Heart right ventricle (tissue), 16 donors: ENCODE results near the gene IQSEC3. TPM values are rescaled to one million over a fixed set of nuclear protein-coding genes. Genes with fewer than 3 reads are reported as not detected.

Experiments used
- ATAC-seq, 8 donors: fragments of 200-7000 bp; cut with Tn5 transposase; one replicate each; pipeline ENCODE4 v1.9.1; 2020; ENCODE audit warnings: mild to moderate bottlenecking in 8 of 8, moderate library complexity in 8 of 8, moderate number of reproducible peaks in 1 of 8
- DNase-seq, 2 donors: peaks; one replicate each; pipeline ENCODE4 v3.0.0-alpha.2; 2020
- H3K27ac ChIP-seq, 10 donors: fragments of 200-600 bp; sonication (generic) in 2 of 10; one replicate each; pipeline versions ENCODE4 v1.5.0 to v1.8.0; 2020 to 2022; ENCODE audit warnings: mild to moderate bottlenecking in 3 of 10
- H3K27me3 ChIP-seq, 7 donors: fragments of 200-600 bp; one replicate each; pipeline ENCODE4 v1.8.0; 2021 to 2022; ENCODE audit warnings: mild to moderate bottlenecking in 2 of 7
- H3K36me3 ChIP-seq, 9 donors: fragments of 200-600 bp; sonication (generic) in 1 of 9; one replicate each; pipeline versions ENCODE4 v1.5.0 to v1.8.0; 2020 to 2022; ENCODE audit warnings: mild to moderate bottlenecking in 2 of 9
- H3K4me1 ChIP-seq, 9 donors: fragments of 200-600 bp; sonication (generic) in 1 of 9; one replicate each; pipeline versions ENCODE4 v1.5.0 to v1.8.0; 2020 to 2022; ENCODE audit warnings: mild to moderate bottlenecking in 4 of 9
- H3K4me3 ChIP-seq, 10 donors: fragments of 200-600 bp; sonication (generic) in 2 of 10; one replicate each; pipeline versions ENCODE4 v1.5.0 to v1.8.0; 2020 to 2022; ENCODE audit warnings: mild to moderate bottlenecking in 7 of 10, moderate library complexity in 2 of 10
- H3K9me3 ChIP-seq, 11 donors: fragments of 200-600 bp in 10 of 11; sonication (generic) in 2 of 11; one replicate each; pipeline versions ENCODE4 v1.5.0 to v1.8.0; 2013 to 2022; ENCODE audit warnings: mild to moderate bottlenecking in 2 of 11, control low read depth in 1 of 11, moderate library complexity in 1 of 11
- WGBS, 2 donors: extraction: QIAGEN DNeasy Blood & Tissue Kit; methylation state at CpG; one replicate each; pipeline ENCODE4 v1.1.7; 2013; ENCODE audit warnings: inconsistent platforms in 1 of 2; 5-methylcytosine and 5-hydroxymethylcytosine counted together
- intact Hi-C, 10 donors: fragments of 100-400 bp; cut with DNase I; formaldehyde crosslinking; loops; one replicate each; pipeline versions ENCODE4 v1.11.1 to v1.14.2; 2022
- polyA plus RNA-seq, 2 donors: library from polyadenylated mRNA; stranded (reverse); fragments of 200-250 nt; gene quantifications; one replicate each; pipeline ENCODE4 v1.2.3, GENCODE V29; 2013
- total RNA-seq, 10 donors: library from RNA; stranded (reverse); fragmentation: NEBNext Ultra II Directional in 3 of 10; extraction: Animal tissue kit (Norgen Biotek cat#: 25700) in 3 of 10; gene quantifications; one replicate each; pipeline versions ENCODE4 v1.2.1 to v1.2.4, GENCODE V29; 2021 to 2023
- TF ChIP-seq, protein P1 (sequence below), 9 donors: fragments of 200-600 bp; sonication (generic) in 2 of 9; IDR thresholded peaks; one replicate each; pipeline versions ENCODE4 v1.5.0 to v1.8.0; 2021 to 2022; ENCODE audit warnings: antibody characterized with exemption in 9 of 9, mild to moderate bottlenecking in 5 of 9, moderate library complexity in 1 of 9
- donor health status: Arrhythmogenic right ventricular cardiomyopathy.
- donor health status: ischemic (EF 13 %, LVEDD 7.1; RV severe dilation, severe dysfunction).
- donor health status: healthy with polysubstance abuse.
- donor health status: DM: no; HTN: yes; CAD: no.
- donor health status: DM: no; HTN: no; CAD: no.
- donor health status: ischemic (EF 25% LVEDD 6.9; RV normal size, moderate dysfunction).
- donor health status: ischemic (EF 25% LVEDD 5.7; RV mildly dilated, moderate dysfunction).
- donor health status: healthy.
- donor health status: DM: yes; HTN: yes; CAD: no.
- donor health status: Ischemic cardiomyopathy.
- donor health status: ischemic (EF 35%, LVEDD 5.7; RV mildly dilated, moderate dysfunction).
- donor health status: nonischemic (EF 11% LVEDD 7.7; RV severe dilation, severe dysfunction).
- donor health status: DM: yes; HTN: yes; CAD: no.
- donor health status: PGD.
- donor health status: ischemic (EF 29% LVEDD 5.4; RV normal size, mild dysfunction).
- donor health status: nonischemic (EF 23%, LVEDD 6.1; RV moderate dilation, normal function).

The IQSEC3 gene
- total and polyA plus RNA-seq, 12 donors, result 0.30 to 2.7 (median 1.1) TPM

GRCh38 chr12:103169-103981, 36.8 kb downstream of the IQSEC3 start:
- intact Hi-C loops, result no loop called here
- Histone ChIP-seq H3K4me1 (peaks cover 0 to 26% (median 10%) of the 10 kb centered on the region in 9 donors), H3K27ac (no peak overlapping the region), H3K4me3 (no peak overlapping the region), H3K27me3 (peaks cover 0 to 43% (median 32%) of the 10 kb centered on the region in 7 donors), H3K9me3 (no peaks in the 10 kb centered on the region), H3K36me3 (no peaks in the 10 kb centered on the region)
- no peak for ATAC-seq
- WGBS, 2 donors, result 70 to 72% methylated on average over 15 to 17 of the region's 19 CpGs
- DNase-seq, result no peak
- TF ChIP-seq, protein P1, sequence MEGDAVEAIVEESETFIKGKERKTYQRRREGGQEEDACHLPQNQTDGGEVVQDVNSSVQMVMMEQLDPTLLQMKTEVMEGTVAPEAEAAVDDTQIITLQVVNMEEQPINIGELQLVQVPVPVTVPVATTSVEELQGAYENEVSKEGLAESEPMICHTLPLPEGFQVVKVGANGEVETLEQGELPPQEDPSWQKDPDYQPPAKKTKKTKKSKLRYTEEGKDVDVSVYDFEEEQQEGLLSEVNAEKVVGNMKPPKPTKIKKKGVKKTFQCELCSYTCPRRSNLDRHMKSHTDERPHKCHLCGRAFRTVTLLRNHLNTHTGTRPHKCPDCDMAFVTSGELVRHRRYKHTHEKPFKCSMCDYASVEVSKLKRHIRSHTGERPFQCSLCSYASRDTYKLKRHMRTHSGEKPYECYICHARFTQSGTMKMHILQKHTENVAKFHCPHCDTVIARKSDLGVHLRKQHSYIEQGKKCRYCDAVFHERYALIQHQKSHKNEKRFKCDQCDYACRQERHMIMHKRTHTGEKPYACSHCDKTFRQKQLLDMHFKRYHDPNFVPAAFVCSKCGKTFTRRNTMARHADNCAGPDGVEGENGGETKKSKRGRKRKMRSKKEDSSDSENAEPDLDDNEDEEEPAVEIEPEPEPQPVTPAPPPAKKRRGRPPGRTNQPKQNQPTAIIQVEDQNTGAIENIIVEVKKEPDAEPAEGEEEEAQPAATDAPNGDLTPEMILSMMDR (IDR thresholded peaks at IDR 0.05), result no peak

DNA sequence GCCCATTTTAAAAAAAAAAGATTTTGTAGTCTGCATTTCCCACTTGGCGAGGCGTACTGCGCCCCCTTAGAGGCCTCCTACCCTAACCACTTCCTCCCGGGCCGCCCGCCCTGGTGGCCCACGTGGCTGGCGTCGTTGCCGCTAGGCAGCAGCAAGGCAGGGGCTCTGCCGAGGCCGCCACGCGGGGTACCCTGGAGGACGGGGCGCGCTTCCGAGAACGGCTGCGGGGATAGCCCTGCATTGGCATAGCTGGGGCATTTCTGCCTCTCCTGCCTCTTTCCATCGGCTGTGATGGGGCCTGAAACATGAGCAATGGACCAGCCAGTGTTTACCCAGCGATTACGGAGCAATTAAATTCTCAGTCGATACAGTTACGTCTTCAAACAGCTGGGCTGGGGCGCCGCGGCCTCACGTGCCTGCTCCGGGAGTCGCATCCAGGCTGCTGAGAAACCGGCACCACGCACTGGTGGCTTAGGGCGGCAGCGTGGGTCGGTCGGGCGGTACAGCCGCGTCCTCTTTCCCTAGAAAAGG, 38.0 kb downstream of the IQSEC3 start:
- TF ChIP-seq, protein P1 (IDR thresholded peaks at IDR 0.05), result no peak
- Histone ChIP-seq H3K27ac (no peak overlapping the region), H3K36me3 (no peaks in the 10 kb centered on the region), H3K4me3 (no peak overlapping the region), H3K4me1 (peaks cover 0 to 17% (median 10%) of the 10 kb centered on the region in 9 donors), H3K27me3 (peaks cover 0 to 34% (median 21%) of the 10 kb centered on the region in 7 donors), H3K9me3 (no peaks in the 10 kb centered on the region)
- intact Hi-C loops, result no loop called here
- WGBS, 2 donors, result 61 to 66% methylated on average over 40 of the region's 40 CpGs
- DNase-seq (no peak), ATAC-seq (no peak)

- DNase-seq, result no peak
- Histone ChIP-seq H3K27me3 (peaks cover 0 to 24% (median 10%) of the 10 kb centered on the region in 7 donors), H3K9me3 (no peaks in the 10 kb centered on the region), H3K36me3 (no peaks in the 10 kb centered on the region), H3K27ac (peak overlapping the region in 3 of 10 donors; percentile 26 to 55 (median 51)), H3K4me1 (peaks cover 0 to 17% (median 10%) of the 10 kb centered on the region in 9 donors), H3K4me3 (no peak overlapping the region)
- ATAC-seq, result no peak
- WGBS, 2 donors, result 75 to 79% methylated on average over 4 of the region's 4 CpGs
- intact Hi-C loops, result no loop called here
- TF ChIP-seq, protein P1 (IDR thresholded peaks at IDR 0.05), result no peak
Observed at GRCh38 chr12:105696-106095, 39.1 kb downstream of the IQSEC3 start.

DNA sequence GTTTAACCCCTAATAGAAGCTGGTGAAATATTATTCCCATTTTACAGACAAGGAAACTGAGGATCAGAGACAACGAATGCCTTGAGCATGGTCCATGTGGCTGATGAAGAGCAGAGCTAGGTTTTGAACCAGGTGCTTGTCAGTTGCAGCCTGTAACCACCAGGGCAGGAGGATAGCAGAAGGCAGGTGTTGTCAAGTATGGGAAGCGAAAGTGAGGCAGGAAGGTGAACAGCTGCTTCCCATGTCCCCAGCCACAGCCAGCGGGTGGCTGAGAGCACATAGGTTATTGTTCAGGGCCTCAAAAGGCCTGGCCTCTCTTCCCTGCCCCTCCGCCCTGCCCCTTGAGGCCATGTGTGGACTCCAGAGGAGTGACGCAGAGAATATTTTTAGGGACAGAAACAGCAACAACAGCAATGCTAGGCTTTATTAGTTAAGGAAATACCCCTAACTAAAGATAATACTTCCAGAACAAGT, 39.6 kb downstream of the IQSEC3 start:
- peak in 7 of 8 donors; percentile 56 to 84 (median 83) for ATAC-seq
- Histone ChIP-seq H3K4me1 (peaks cover 0 to 17% (median 10%) of the 10 kb centered on the region in 9 donors), H3K27me3 (peaks cover 0 to 20% (median 6%) of the 10 kb centered on the region in 7 donors), H3K9me3 (no peaks in the 10 kb centered on the region), H3K36me3 (no peaks in the 10 kb centered on the region), H3K4me3 (no peak overlapping the region), H3K27ac (peak overlapping the region in 7 of 10 donors; percentile 23 to 56 (median 51))
- TF ChIP-seq, protein P1 (IDR thresholded peaks at IDR 0.05), result peak in 3 of 9 donors; percentile 14 to 33 (median 28)
- peak in 1 of 2 donors; percentile 42 for DNase-seq
- 49 to 60% methylated on average over 5 of the region's 5 CpGs for WGBS, 2 donors
- intact Hi-C loops, result no loop called here
